ENCODE measurements around the gene USP22. TPM values are rescaled to one million over a fixed set of nuclear protein-coding genes. Genes with fewer than 3 reads are reported as not detected.
A peak's percentile ranks its signal among the peaks of the same experiment; 100 is the strongest.

The USP22 gene
- total and polyA plus RNA-seq, 8 donors: 22.7 to 102 (median 75.5) TPM

- H3K9me3 ChIP-seq: no peaks in the 10 kb centered on the region
- TF ChIP-seq CTCF (IDR thresholded peaks at IDR 0.05): no peak
- ATAC-seq: peak in 1 of 4 donors; percentile 2
- peak in 1 of 6 donors; percentile 64 for DNase-seq
- no peaks in the 10 kb centered on the region for H3K4me1 ChIP-seq
- no peaks in the 10 kb centered on the region for H3K27me3 ChIP-seq
- H3K4me3 ChIP-seq: no peak overlapping the region
- intact Hi-C loops (cut with DNase I): loop anchor here in 1 of 3 donors (5.0 kb wide), 1 partner anchor 39 kb away; no protein-coding TSS in a partner anchor
- WGBS, 2 donors: 70 to 74% methylated on average over 22 of the region's 22 CpGs
- no peak for FAIRE-seq
- peaks cover 0 to 32% (median 23%) of the 10 kb centered on the region in 3 donors for H3K36me3 ChIP-seq
- no peak overlapping the region for H3K27ac ChIP-seq
Observed at GRCh38 chr17:20997711-20998570, 44.9 kb downstream of the USP22 start.

GRCh38 chr17:20996724-20997615 lies 45.8 kb downstream of the USP22 start:
- DNase-seq (peak in 2 of 6 donors; percentile 22 to 56), ATAC-seq (no peak), FAIRE-seq (no peak)
- 66 to 70% methylated on average over 12 of the region's 12 CpGs for whole genome bisulfite sequencing, 2 donors
- Histone ChIP-seq H3K36me3 (peaks cover 0 to 22% (median 13%) of the 10 kb centered on the region in 3 donors), H3K27ac (no peak overlapping the region), H3K27me3 (no peaks in the 10 kb centered on the region), H3K9me3 (no peaks in the 10 kb centered on the region), H3K4me3 (no peak overlapping the region), H3K4me1 (no peaks in the 10 kb centered on the region)
- TF ChIP-seq CTCF (IDR thresholded peaks at IDR 0.05): no peak
- intact Hi-C loops (cut with DNase I): loop anchor here in 1 of 3 donors (5.0 kb wide), 1 partner anchor 40 kb away; no protein-coding TSS in a partner anchor

- no peak for FAIRE-seq
- Histone ChIP-seq H3K27me3 (no peaks in the 10 kb centered on the region), H3K9me3 (no peaks in the 10 kb centered on the region), H3K4me1 (no peaks in the 10 kb centered on the region), H3K36me3 (peaks cover 0 to 15% (median 6%) of the 10 kb centered on the region in 3 donors), H3K4me3 (no peak overlapping the region), H3K27ac (no peak overlapping the region)
- DNase-seq: no peak
- TF ChIP-seq CTCF (IDR thresholded peaks at IDR 0.05): no peak
- ATAC-seq: no peak
- 76 to 83% methylated on average over 12 of the region's 12 CpGs for WGBS, 2 donors
- intact Hi-C loops (cut with DNase I): loop anchor here in 1 of 3 donors (5.0 kb wide), 1 partner anchor 41 kb away; no protein-coding TSS in a partner anchor
Observed at GRCh38 chr17:20995873-20996723, 46.7 kb downstream of the USP22 start.

GRCh38 chr17:20995164-20995872 lies 47.5 kb downstream of the USP22 start:
- no peak for FAIRE-seq
- peak in 1 of 6 donors; percentile 71 for DNase-seq
- WGBS, 2 donors: 82 to 88% methylated on average over 15 of the region's 15 CpGs
- intact Hi-C loops (cut with DNase I): loop anchor here in 1 of 3 donors (5.0 kb wide), 1 partner anchor 42 kb away; no protein-coding TSS in a partner anchor
- no peak for TF ChIP-seq CTCF (IDR thresholded peaks at IDR 0.05)
- no peaks in the 10 kb centered on the region for H3K4me1 ChIP-seq
- H3K9me3 ChIP-seq: no peaks in the 10 kb centered on the region
- no peak overlapping the region for H3K27ac ChIP-seq
- H3K4me3 ChIP-seq: no peak overlapping the region
- peaks cover 0 to 11% (median 3%) of the 10 kb centered on the region in 3 donors for H3K36me3 ChIP-seq
- no peak for ATAC-seq
- H3K27me3 ChIP-seq: no peaks in the 10 kb centered on the region

Measured in pancreas (tissue), 10 donors.